ENCODE measurements around the gene GTF2F1. TPM values are rescaled to one million over a fixed set of nuclear protein-coding genes. Genes with fewer than 3 reads are reported as not detected.
"Not testable (repeated sequence)": the region's sequence is repeated elsewhere in the genome, so short reads cannot be mapped to it uniquely, and the experiment has no call there.

Gene GTF2F1
- total RNA-seq, 2 donors from 2014 or later: 23.7 to 33.0 TPM

DNA sequence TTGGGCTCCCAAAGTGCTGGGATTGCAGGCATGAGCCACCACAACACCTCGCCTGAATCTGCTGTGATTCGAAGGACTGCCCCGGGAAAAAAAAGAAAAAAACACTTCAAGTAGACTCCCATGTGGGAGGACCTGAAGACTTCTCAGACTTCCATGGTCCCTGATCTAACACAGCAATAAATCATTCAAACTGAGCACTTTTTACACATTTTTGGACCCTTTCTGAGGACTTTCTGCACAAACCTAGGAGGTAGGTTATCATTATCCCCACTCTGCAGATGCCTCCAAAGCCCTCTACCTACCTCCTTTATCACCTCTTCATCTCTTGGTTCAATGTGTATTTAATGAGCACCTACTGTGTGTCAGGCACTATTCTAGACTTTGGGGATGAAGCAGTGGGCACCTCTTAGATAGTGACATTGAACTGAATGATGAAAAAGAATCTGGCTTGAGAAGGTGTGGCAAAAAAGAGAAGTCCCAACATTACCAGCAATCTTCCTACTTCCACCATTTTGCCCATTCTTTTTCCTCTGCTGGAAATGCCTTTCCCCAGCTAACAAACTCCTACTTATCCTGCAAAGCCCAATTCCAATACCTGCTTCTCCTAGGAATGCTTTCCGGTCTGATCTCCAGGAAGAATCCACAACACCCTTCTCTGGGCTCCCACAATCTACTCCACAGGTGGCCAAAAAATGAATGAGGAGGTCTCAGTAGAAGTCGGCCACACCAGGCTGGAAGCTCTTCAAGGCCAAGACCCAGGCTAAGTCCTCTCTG, 33.2 kb downstream of the GTF2F1 start:
- DNase-seq (ENCODE audit: low spot score): no peak

DNA sequence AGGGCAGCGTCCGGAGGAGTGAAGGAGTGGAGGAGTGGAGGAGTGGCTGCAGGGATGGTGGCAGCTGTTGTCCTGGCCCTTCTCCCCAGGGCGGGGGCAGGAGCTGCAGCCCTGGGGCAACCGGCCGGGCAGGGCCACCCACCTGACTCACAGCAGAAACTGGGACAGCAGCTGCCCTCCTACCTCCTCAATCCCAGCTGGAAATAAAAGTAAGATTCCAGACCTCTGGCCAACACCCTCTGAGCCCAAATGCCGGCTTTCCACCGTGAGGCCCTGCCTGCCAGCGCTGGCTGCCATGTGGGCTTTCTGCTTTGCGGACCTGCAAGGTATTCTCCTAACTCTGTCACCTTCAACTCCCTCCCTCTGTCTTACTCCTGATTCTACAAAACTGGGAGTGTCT, 35.0 kb downstream of the GTF2F1 start:
- TF ChIP-seq, protein P1, sequence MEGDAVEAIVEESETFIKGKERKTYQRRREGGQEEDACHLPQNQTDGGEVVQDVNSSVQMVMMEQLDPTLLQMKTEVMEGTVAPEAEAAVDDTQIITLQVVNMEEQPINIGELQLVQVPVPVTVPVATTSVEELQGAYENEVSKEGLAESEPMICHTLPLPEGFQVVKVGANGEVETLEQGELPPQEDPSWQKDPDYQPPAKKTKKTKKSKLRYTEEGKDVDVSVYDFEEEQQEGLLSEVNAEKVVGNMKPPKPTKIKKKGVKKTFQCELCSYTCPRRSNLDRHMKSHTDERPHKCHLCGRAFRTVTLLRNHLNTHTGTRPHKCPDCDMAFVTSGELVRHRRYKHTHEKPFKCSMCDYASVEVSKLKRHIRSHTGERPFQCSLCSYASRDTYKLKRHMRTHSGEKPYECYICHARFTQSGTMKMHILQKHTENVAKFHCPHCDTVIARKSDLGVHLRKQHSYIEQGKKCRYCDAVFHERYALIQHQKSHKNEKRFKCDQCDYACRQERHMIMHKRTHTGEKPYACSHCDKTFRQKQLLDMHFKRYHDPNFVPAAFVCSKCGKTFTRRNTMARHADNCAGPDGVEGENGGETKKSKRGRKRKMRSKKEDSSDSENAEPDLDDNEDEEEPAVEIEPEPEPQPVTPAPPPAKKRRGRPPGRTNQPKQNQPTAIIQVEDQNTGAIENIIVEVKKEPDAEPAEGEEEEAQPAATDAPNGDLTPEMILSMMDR (IDR thresholded peaks at IDR 0.05): no peak
- peaks cover 0 to 11% of the 10 kb centered on the region in 2 donors for H3K4me1 ChIP-seq
- H3K27me3 ChIP-seq: no peaks in the 10 kb centered on the region
- H3K4me3 ChIP-seq: no peak overlapping the region
- no peaks in the 10 kb centered on the region for H3K9me3 ChIP-seq
- DNase-seq (ENCODE audit: low spot score): no peak
- no peak overlapping the region for H3K27ac ChIP-seq
- no peaks in the 10 kb centered on the region for H3K36me3 ChIP-seq

More for the DNA sequence above, 33.2 kb downstream of the GTF2F1 start:
- TF ChIP-seq, protein P1 (IDR thresholded peaks at IDR 0.05): no peak
- Histone ChIP-seq H3K27ac (no peak overlapping the region), H3K4me3 (no peak overlapping the region), H3K36me3 (peaks cover 7% of the 10 kb centered on the region), H3K27me3 (no peaks in the 10 kb centered on the region), H3K4me1 (peaks cover 0 to 11% of the 10 kb centered on the region in 2 donors), H3K9me3 (no peaks in the 10 kb centered on the region)

GRCh38 chr19:6357174-6357573, 35.8 kb downstream of the GTF2F1 start:
- no peaks in the 10 kb centered on the region for H3K9me3 ChIP-seq
- H3K27ac ChIP-seq: no peak overlapping the region
- TF ChIP-seq, protein P1 (IDR thresholded peaks at IDR 0.05): no peak
- DNase-seq (ENCODE audit: low spot score): no peak
- no peaks in the 10 kb centered on the region for H3K36me3 ChIP-seq
- H3K27me3 ChIP-seq: no peaks in the 10 kb centered on the region
- no peak overlapping the region for H3K4me3 ChIP-seq
- H3K4me1 ChIP-seq: peaks cover 0 to 3% of the 10 kb centered on the region in 2 donors

DNA sequence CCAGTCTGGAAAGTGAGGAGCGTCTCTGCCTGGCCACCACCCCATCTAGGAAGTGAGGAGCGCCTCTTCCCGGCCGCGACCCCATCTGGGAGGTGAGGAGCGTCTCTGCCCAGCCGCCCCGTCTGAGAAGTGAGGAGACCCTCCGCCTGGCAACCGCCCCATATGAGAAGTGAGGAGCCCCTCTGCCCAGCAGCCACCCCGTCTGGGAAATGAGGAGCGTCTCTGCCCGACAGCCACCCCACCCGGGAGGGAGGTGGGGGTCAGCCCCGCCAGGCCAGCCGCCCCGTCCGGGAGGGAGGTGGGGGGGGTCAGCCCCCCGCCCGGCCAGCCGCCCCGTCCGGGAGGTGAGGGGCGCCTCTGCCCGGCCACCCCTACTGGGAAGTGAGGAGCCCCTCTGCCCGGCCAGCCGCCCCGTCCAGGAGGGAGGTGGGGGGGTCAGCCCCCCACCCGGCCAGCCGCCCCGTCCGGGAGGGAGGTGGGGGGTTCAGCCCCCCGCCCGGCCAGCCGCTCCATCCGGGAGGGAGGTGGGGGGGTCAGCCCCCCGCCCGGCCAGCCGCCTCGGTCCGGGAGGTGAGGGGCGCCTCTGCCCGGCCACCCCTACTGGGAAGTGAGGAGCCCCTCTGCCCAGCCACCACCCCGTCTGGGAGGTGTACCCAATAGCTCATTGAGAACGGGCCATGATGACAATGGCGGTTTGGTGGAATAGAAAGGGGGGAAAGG, 37.5 kb downstream of the GTF2F1 start:
- not testable (repeated sequence) for H3K27ac ChIP-seq; H3K36me3 ChIP-seq; DNase-seq (ENCODE audit: low spot score); H3K4me1 ChIP-seq; H3K4me3 ChIP-seq; H3K9me3 ChIP-seq; H3K27me3 ChIP-seq

GRCh38 chr19:6354098-6354674, 38.8 kb downstream of the GTF2F1 start:
- TF ChIP-seq, protein P1 (IDR thresholded peaks at IDR 0.05): peak in 1 of 2 donors; percentile 48
- Histone ChIP-seq H3K36me3 (no peaks in the 10 kb centered on the region), H3K4me3 (no peak overlapping the region), H3K27ac (no peak overlapping the region), H3K9me3 (no peaks in the 10 kb centered on the region), H3K4me1 (no peaks in the 10 kb centered on the region), H3K27me3 (no peaks in the 10 kb centered on the region)
- DNase-seq (ENCODE audit: low spot score): no peak
